ENCODE measurements around the gene PPP1R9B. TPM values are rescaled to one million over a fixed set of nuclear protein-coding genes. Genes with fewer than 3 reads are reported as not detected.
A peak's percentile ranks its signal among the peaks of the same experiment; 100 is the strongest.

The PPP1R9B gene
- total and polyA plus RNA-seq, 2 donors (not counting 1 experiment from before 2014, with no cell fraction given) = 80.7 to 220 TPM

GRCh38 chr17:50129728-50130558 is 20.5 kb downstream of the PPP1R9B start, which contains the start of gene SAMD14:
SAMD14 (minus strand) TSS chr17:50130160; CDS start chr17:50124959, 5,201 bp downstream.
- peak within 1 kb of the TSS in 4 of 5 experiments; percentile 49 to 69 (median 57) for H3K4me3 ChIP-seq (ENCODE audit: control extremely low read depth in 1 of 5, extremely low read depth in 1 of 5, insufficient read depth in 1 of 5, low read depth in 2 of 5, low read length in 4 of 5)
- H3K4me1 Mint-ChIP-seq = peaks cover 34% of the 10 kb centered on the region
- peak within 1 kb of the TSS; percentile 99 for H3K4me2 ChIP-seq (replicated peaks; ENCODE audit: low read depth, low read length, poor library complexity, severe bottlenecking)
- under 1% methylated on average over 44 of the region's 84 CpGs for WGBS (ENCODE audit: insufficient coverage)
- peak; percentile 61 for ATAC-seq (ENCODE audit: low read depth)
- no peak within 1 kb of the TSS for H3K27ac ChIP-seq (ENCODE audit: low read length in 2 of 2)
- peaks cover 0 to 8% (median 0%) of the 10 kb centered on the region in 3 donors for H3K9me3 ChIP-seq (ENCODE audit: control extremely low read depth in 1 of 3, control insufficient read depth in 2 of 3, insufficient read depth in 1 of 3, low read length in 2 of 3)
- H3K36me3 ChIP-seq (replicated peaks in 1 of 2; ENCODE audit: control extremely low read depth in 1 of 2, control insufficient read depth in 1 of 2, extremely low read depth in 1 of 2, insufficient read depth in 2 of 2, low read length in 1 of 2) = peaks cover 3 to 18% of the 10 kb centered on the region in 2 experiments
- peaks cover 27 to 35% of the 10 kb centered on the region in 2 donors for H3K4me1 ChIP-seq (ENCODE audit: control insufficient read depth in 2 of 2, insufficient read depth in 2 of 2, low read length in 2 of 2)
- peak within 1 kb of the TSS; percentile 71 for H2AFZ ChIP-seq (ENCODE audit: insufficient read depth, low read depth, low read length, poor library complexity, severe bottlenecking)
- peak within 1 kb of the TSS; percentile 68 for H3K9ac ChIP-seq (ENCODE audit: low read length)
- peak; percentile 69 for DNase-seq
- H3K9me3 Mint-ChIP-seq (ENCODE audit: insufficient read depth) = no peaks in the 10 kb centered on the region
- H3K4me3 Mint-ChIP-seq = peak within 1 kb of the TSS; percentile 83
- TF ChIP-seq CTCF (IDR thresholded peaks at IDR 0.05) (no peak), EZH2 (IDR thresholded peaks at IDR 0.05; ENCODE audit: borderline replicate concordance, insufficient read depth, low read depth, low read length, poor library complexity, severe bottlenecking) (no peak)
- ChIA-PET CTCF (interaction anchor here (0.6 to 3.4 kb wide), 11 partner anchors 9 to 569 kb away, joined by 3 to 16 read pairs (median 5); partner anchors contain the start of gene PDK2), POLR2A (interaction anchor here (0.6 to 1.2 kb wide), 5 partner anchors 10 to 49 kb away, joined by 3 to 19 read pairs (median 4); no protein-coding TSS in a partner anchor)
- intact Hi-C loops (cut with micrococcal nuclease) = no loop called here
- peaks cover 27% of the 10 kb centered on the region for H4K20me1 ChIP-seq (ENCODE audit: control insufficient read depth, insufficient read depth, low read length, poor library complexity, severe bottlenecking)
- H3K27ac Mint-ChIP-seq = peak within 1 kb of the TSS; percentile 83
- H3K79me2 ChIP-seq (ENCODE audit: control insufficient read depth, insufficient read depth, low read length) = no peaks in the 10 kb centered on the region
- peaks cover 10% of the 10 kb centered on the region for H3K27me3 Mint-ChIP-seq
- H3K27me3 ChIP-seq (replicated peaks in 1 of 4; ENCODE audit: control extremely low read depth in 1 of 4, control insufficient read depth in 3 of 4, insufficient read depth in 4 of 4, low read length in 3 of 4) = peaks cover 0 to 28% (median 9%) of the 10 kb centered on the region in 4 experiments
